Hematopoietic multipotent progenitor cell treated with erythropoietin and hydrocortisone succinate and interleukin-3 and kit ligand, for 15 days (in vitro differentiated cells): ENCODE results near the gene DUSP22.
A peak's percentile ranks its signal among the peaks of the same experiment; 100 is the strongest.
"Not testable (repeated sequence)": the region's sequence is repeated elsewhere in the genome, so short reads cannot be mapped to it uniquely, and the experiment has no call there.

Source experiments
- DNase-seq: peaks from one replicate; pipeline ENCODE4 v3.0.0-alpha.2; 2015; ENCODE audit warnings: low spot score

The DUSP22 gene

DNA sequence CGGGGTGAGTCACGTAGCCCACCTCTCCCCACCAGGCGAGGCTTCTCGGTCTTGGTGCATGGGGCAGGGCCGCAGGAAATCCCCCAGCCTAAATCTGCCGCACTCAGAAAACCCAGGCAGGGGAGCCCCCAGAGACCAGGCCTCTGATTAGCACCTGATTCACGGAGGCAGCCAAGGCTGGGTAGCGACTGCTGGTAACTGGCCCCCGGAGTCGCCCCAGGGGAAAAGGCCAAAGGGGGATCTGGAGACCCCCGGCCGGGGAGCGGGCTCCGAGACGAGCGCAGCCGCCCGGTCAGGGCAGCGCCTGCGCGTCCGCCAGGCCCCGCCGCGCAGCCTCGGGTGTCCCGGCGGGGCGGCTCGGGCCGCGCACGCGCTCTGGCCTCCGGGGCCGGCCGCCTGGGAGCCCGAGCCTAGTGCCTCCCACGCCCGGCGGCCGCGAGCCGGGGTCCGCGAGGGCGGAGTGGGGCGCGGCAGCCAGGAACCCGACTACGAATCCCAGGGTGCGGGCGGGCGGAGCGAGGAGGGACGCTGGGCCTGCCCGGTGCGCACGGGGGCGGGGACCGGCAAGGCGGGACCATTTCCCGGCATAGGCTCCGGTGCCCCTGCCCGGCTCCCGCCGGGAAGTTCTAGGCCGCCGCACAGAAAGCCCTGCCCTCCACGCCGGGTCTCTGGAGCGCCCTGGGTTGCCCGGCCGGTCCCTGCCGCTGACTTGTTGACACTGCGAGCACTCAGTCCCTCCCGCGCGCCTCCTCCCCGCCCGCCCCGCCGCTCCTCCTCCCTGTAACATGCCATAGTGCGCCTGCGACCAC lies at the start of gene DUSP22:
TSS of gene DUSP22 (plus strand) at position 791 of the 809 bp plus-strand sequence. CDS start 53 bp downstream, outside the sequence.
- peak; percentile 68 for DNase-seq

DNA sequence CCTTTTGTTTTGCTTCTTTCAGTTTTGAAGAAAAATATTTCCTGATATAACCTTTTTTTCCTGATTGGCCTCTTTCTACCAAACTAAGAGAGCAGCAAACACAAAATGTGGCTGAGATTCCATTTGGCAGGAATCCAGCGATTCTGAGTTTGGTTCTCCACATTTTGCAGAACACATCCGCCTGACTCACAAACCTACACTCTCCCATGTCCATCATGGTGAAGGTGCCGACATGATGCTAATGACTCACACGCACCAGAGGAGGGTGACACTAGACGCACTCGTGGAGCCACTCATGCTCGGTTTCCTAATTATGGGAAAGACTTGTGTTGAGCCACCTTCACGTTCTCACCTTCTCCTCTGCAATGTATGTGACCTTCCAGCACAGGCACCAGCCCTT lies 45.9 kb upstream of the DUSP22 start:
- DNase-seq, result no peak

GRCh38 chr6:247351-247750 lies 44.9 kb upstream of the DUSP22 start:
- DNase-seq, result no peak

- DNase-seq, result not testable (repeated sequence)
Observed at GRCh38 chr6:248046-248445, 44.2 kb upstream of the DUSP22 start.

- DNase-seq, result no peak
Observed at GRCh38 chr6:250676-251075, 41.6 kb upstream of the DUSP22 start.

GRCh38 chr6:251920-252319 lies 40.4 kb upstream of the DUSP22 start:
- DNase-seq, result no peak

DNA sequence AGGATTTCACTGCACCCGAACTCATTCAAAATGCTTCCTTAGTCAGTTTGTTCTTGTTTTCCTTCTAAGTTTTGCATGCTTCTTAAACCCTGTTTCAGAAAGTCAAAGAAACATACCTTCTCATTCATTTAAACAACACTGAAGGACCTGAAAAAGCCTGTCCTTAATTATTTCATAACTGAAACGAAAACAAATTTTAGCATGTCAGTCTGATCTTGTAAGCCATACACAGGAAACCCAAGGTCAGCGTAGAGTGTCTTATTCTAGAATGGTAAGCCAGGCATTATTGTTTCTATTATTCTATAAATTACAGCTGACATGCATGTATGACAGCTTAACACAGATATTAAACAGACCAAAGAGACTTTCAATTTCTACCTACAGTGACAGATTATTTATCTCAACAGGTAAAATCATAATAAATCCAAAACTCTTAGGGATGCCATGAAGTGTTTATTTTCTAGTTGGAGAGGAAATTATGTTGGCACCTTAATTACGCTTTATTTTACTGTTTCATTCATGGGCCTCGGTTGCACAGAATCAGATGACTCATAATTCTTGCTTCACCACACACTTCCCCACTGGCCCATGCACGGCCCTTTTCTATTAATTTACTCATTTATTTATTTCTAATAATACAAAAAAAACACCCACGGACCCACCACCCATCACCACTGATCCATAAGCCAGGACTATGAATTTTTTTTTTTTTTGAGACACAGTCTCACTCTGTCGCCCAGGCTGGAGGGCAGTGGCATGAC lies 39.3 kb upstream of the DUSP22 start:
- DNase-seq, result no peak

GRCh38 chr6:254016-254415 lies 38.3 kb upstream of the DUSP22 start:
- DNase-seq, result no peak

- DNase-seq, result no peak
Observed at GRCh38 chr6:255041-255750, 37.1 kb upstream of the DUSP22 start.

GRCh38 chr6:255751-256083 lies 36.6 kb upstream of the DUSP22 start:
- no peak for DNase-seq

GRCh38 chr6:256169-256568 lies 36.1 kb upstream of the DUSP22 start:
- no peak for DNase-seq

DNA sequence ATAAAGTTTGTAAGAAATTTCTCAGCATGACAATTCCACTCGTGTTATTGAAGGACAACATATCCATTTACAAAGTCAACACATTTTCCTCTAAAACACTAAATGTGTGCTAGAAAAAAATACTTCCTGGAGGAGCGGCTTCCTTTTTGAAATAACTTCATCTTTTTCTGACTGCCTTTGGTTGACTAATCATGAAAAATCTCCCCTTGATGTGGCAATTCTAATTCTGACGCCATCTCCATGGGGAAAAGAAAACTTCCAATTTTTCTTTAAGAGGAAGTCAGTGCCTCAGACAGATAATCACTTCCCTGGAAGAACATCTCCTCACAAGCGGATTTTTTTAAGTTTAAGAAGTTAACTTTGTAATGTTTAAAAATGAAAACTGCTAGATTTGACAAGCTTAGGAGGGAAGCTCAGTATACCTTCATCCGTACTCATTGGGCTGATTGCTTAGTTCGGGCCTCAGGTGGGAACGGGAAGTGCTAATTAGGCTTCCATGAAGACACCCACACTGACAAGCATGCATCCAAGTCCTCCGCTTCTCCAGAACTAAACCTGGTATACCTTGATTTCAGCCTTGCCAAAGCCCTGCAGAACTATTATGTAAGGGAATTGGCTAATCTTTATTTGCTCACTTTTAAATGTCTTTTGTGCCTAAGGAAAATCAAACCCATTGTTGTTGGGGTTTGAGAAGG lies 35.1 kb upstream of the DUSP22 start:
- no peak for DNase-seq

DNA sequence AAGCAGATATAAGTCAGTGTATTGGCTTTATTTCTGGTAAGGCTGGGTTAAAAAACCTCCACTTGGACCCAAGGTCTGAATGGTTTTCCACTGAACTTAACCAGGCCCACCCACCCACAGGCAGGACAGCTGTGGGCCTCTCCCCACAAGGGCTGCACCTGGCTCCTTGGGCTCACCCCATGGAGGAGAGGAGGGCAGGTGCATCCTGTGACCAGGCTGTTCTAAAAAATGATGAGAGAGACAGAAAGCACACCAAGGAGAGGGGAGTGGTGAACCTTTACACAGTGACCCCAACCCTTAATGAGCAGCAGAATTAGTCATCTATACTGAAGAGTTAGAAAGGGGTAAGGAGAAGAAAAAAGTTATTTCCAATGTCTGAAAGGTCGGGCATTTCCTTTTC lies 34.5 kb upstream of the DUSP22 start:
- DNase-seq, result no peak

DNA sequence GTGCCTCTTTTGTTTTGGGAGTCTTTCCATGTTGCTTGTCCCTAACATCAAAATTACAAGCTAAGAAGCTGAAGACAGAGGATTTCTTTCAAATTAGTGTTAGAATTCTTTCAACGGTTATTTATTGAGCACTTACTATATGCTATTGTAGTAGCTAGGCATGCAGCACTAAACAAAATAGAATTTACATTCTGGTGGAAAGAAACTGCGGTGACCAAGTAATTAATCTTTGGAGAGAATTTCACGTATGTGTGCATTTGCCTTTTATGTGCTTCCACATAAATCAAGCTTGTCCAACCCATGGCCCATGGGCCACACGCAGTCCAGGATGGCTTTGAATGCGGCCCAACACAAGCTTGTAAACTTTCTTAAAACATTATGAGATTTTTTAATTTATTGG lies 33.0 kb upstream of the DUSP22 start:
- DNase-seq, result no peak

DNA sequence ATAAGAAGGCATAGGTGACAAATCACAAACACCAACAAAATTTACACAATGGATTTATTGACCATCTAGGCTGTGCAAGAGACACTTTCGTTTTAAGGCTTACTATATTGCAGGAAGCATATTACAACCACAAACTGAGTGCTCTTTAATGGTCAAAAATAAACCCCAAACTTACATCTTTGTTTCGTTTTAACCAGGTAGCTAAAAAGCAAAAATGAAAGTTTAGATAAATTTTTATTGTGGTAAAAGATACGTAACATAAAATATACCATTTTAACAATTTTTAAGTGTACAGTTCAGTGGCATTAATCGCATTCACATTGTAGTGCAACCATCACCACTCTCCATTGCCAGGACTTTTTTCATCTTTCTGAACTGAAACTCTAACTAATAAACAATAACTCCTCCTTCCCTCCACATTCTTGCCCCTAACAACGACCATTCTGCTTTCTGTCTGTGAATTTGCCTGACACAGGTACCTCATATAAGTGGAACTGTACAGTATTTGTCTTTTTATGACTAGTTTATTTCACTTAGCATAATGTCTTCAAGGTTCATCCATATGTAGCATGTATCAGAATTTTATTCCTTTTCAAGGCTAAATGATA lies 32.3 kb upstream of the DUSP22 start:
- no peak for DNase-seq

GRCh38 chr6:264626-265025 lies 27.7 kb upstream of the DUSP22 start:
- no peak for DNase-seq

DNA sequence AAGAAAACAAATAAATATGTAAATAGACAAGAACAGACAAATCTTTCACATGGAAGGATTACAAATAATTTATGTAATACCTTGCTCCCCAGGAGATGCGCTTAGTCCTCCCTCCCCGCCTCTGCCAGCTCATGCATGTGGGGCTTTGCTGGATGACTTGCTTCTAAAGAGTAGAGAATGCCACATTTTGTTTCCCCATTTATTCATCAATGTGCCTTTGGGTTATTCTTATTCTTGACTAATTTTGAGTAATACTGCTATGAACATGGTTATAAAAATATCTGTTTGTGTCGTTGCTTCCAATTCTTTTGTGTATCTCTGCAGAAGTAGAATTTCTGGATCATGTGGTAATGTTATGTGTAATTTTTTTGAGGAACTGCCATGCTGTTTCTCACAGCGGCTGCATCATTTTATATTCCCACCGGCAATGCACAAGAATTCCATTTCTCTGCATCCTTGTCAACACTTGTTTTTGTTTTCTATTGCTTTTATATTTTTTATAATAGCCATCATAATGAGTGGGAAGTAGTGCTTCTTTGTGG lies 23.8 kb upstream of the DUSP22 start:
- DNase-seq, result no peak

GRCh38 chr6:273551-274058 lies 18.7 kb upstream of the DUSP22 start:
- no peak for DNase-seq

GRCh38 chr6:277746-278145 lies 14.5 kb upstream of the DUSP22 start:
- DNase-seq, result no peak

- DNase-seq, result no peak
Observed at GRCh38 chr6:278494-278893, 13.8 kb upstream of the DUSP22 start.

GRCh38 chr6:279341-280029 lies 12.8 kb upstream of the DUSP22 start:
- DNase-seq, result no peak
